SK-N-MC (cell line): Measurements from ENCODE around the gene FSTL4.

Experiments
- EZH2 ChIP-seq: fragments of 200-600 bp; sonication (generic); IDR thresholded peaks from one replicate; pipeline ENCODE4 v1.6.1; 2017; ENCODE audit warnings: antibody characterized with exemption
- FOXP2 ChIP-seq: optimal IDR thresholded peaks from 2 replicates; pipeline ENCODE3; 2011; ENCODE audit warnings: mild to moderate bottlenecking, moderate library complexity; ENCODE audit not compliant: insufficient read depth; ENCODE audit errors: extremely low read length, control extremely low read depth
- POLR2AphosphoS5 ChIP-seq: IDR thresholded peaks from 2 replicates; pipeline ENCODE4 v1.6.1; 2012; ENCODE audit warnings: mild to moderate bottlenecking, low read depth, low read length, borderline replicate concordance

DNA sequence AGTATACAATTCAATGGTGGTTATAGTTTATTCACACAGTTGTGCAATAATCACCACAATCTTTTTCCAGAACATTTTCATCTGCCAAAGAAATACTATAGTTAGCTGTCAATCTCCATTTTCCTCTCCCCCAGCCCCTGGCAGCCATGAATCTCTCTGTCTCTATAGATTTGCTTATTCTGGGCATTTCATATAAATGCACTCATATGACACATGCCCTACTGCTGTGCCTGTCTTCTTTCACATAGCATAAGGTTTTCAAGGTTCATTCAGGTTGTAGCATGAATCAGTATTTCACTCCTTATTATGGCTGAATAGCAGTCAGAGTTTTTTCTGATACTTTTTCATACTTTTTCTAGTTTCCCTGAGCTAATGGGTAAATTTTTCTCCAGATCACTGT is 432.9 kb downstream of the FSTL4 start:
- TF ChIP-seq POLR2AphosphoS5 (no peak), EZH2 (no peak), FOXP2 (no peak)
